Ascending aorta (tissue), 2 donors: Measurements from ENCODE around the gene MGMT. TPM values are rescaled to one million over a fixed set of nuclear protein-coding genes. Genes with fewer than 3 reads are reported as not detected.

Experiments used
- DNase-seq, 2 donors: peaks; one replicate each; pipeline ENCODE4 v3.0.0-alpha.2; 2019; ENCODE audit warnings: low spot score in 2 of 2
- H3K27ac ChIP-seq, 2 donors: fragments of 200-600 bp; sonication (generic); one replicate each; pipeline ENCODE4 v1.5.1; 2016 to 2017; ENCODE audit warnings: mild to moderate bottlenecking in 1 of 2
- H3K27me3 ChIP-seq: fragments of 200-600 bp; sonication (generic); one replicate; pipeline ENCODE4 v1.5.1; 2017
- H3K36me3 ChIP-seq, 2 donors: fragments of 200-600 bp; sonication (generic); one replicate each; pipeline ENCODE4 v1.5.1; 2016
- H3K4me1 ChIP-seq, 2 donors: fragments of 200-600 bp; sonication (generic); one replicate each; pipeline ENCODE4 v1.5.1; 2016 to 2017; ENCODE audit warnings: mild to moderate bottlenecking in 1 of 2
- H3K4me3 ChIP-seq, 2 donors: fragments of 200-600 bp; sonication (generic); one replicate each; pipeline ENCODE4 v1.5.1; 2016 to 2017; ENCODE audit warnings: mild to moderate bottlenecking in 1 of 2
- H3K9me3 ChIP-seq, 2 donors: fragments of 200-600 bp; sonication (generic); one replicate each; pipeline ENCODE4 v1.5.1; 2016
- CTCF ChIP-seq, 3 experiments: fragments of 200-600 bp in 2 of 3; fragments of 450-650 bp in 1 of 3; sonication (generic) in 2 of 3; IDR thresholded peaks; one replicate each; pipeline ENCODE4 v1.5.1; 2016 to 2019; ENCODE audit warnings: antibody characterized with exemption in 3 of 3, mild to moderate bottlenecking in 1 of 3, moderate library complexity in 1 of 3
- intact Hi-C: fragments of 100-400 bp; cut with DNase I; formaldehyde crosslinking; loops from one replicate; pipeline ENCODE4 v1.15.1; 2023
- total RNA-seq: library from RNA; depleted of rRNA; stranded (reverse); fragments of >200 nt; gene quantifications from one replicate; pipeline ENCODE4 v1.1.0, GENCODE V29; 2016

Gene MGMT
- total RNA-seq, 1 donor from 2014 or later: 7.0 TPM

DNA sequence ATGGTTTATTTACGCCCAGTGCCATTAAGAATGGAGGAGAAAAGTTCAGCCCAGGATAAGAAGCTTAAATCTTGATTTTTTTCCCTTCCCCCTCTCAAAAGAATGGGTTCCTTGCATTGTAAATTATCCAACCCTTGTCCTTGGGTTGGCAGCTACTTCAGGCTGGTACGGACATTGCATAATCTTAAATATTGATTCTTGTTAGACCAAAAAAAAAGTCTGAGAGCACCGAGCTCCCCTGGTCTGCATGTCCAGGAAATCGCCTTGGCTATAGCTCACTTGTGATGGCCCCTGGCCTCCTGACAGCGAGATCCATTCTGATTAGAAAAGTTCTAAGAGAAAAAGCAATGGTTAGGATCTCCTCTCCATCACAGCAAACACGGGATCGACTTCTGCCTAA, 345.4 kb downstream of the MGMT start:
- intact Hi-C loops: no loop called here
- no peak for TF ChIP-seq CTCF (IDR thresholded peaks at IDR 0.05)
- Histone ChIP-seq H3K4me1 (no peaks in the 10 kb centered on the region), H3K9me3 (no peaks in the 10 kb centered on the region), H3K36me3 (no peaks in the 10 kb centered on the region), H3K4me3 (no peak overlapping the region), H3K27me3 (no peaks in the 10 kb centered on the region), H3K27ac (no peak overlapping the region)
- no peak for DNase-seq

- DNase-seq: no peak
- no peak for TF ChIP-seq CTCF (IDR thresholded peaks at IDR 0.05)
- Histone ChIP-seq H3K4me3 (no peak overlapping the region), H3K36me3 (no peaks in the 10 kb centered on the region), H3K4me1 (no peaks in the 10 kb centered on the region), H3K27ac (no peak overlapping the region), H3K27me3 (no peaks in the 10 kb centered on the region), H3K9me3 (no peaks in the 10 kb centered on the region)
- intact Hi-C loops: no loop called here
Observed at GRCh38 chr10:129814681-129815646, 347.9 kb downstream of the MGMT start.

DNA sequence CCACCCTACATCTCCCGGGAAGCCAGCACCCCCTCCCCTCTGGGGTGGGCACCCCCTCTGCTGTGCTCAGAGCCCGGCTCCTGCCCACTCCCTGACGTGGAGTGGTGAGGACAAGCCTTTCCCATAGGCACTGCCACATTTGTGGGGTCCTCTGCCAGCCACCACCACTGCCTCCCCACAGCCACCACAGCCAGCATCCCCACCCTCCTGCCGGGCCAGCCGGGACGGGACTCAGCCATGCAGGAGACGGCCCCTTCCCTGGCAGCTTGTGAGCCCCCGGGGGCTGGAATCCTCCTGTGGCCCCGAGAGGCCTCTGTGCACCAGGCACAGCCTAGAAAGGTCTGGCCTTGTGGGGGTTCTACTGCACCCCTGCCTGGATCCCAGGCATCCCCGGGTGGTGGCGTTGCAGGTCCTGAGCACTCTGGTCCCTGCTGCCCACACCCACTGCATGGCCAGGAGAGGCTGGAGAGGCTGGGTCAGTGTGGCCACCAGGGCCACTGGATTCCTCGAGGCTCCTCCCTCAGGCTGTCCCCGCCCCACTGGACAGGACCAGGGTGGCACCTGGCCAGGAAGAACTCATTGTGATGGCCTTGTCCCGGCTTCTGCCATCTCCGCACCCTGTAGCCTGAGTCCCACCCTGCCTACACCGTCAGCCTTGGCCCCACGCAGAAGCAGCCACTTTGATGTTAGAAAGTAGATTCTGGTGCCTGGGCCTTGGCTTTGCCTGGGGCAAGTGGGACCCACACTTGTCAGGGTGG, 349.0 kb downstream of the MGMT start:
- Histone ChIP-seq H3K36me3 (no peaks in the 10 kb centered on the region), H3K27me3 (no peaks in the 10 kb centered on the region), H3K4me3 (no peak overlapping the region), H3K27ac (no peak overlapping the region), H3K9me3 (no peaks in the 10 kb centered on the region), H3K4me1 (no peaks in the 10 kb centered on the region)
- intact Hi-C loops: no loop called here
- no peak for TF ChIP-seq CTCF (IDR thresholded peaks at IDR 0.05)
- no peak for DNase-seq

DNA sequence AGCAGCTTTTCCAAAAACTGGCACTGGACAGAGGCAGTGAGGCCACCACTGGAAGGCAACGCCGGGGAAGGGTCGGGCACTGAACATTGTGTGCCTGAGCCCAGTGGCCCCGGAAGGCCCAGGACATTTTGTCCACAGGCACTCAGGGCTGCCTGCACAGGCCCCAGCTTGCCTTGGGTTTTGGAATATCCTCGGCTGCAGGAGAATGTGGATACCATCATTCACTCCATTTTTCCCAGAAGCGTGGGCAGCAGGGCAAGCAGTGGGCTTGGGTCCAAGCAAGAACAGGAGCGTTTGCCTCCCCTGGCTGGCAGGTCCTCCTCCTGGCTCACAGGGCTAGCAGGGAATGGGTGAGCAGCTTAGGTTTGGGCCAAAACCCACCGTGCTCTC, 349.6 kb downstream of the MGMT start:
- no peak for DNase-seq
- H3K27ac ChIP-seq: no peak overlapping the region
- intact Hi-C loops: no loop called here
- H3K9me3 ChIP-seq: no peaks in the 10 kb centered on the region
- H3K36me3 ChIP-seq: no peaks in the 10 kb centered on the region
- no peaks in the 10 kb centered on the region for H3K27me3 ChIP-seq
- H3K4me3 ChIP-seq: no peak overlapping the region
- no peaks in the 10 kb centered on the region for H3K4me1 ChIP-seq
- no peak for TF ChIP-seq CTCF (IDR thresholded peaks at IDR 0.05)
